NT2/D1 (cell line): ENCODE measurements around the gene MAP3K8.

Source experiments
- DNase-seq: peaks from one replicate; pipeline ENCODE4 v3.0.0-alpha.2; 2011; ENCODE audit warnings: low read depth, low spot score
- H3K27me3 ChIP-seq: 2 replicates; pipeline ENCODE4 v1.6.0; 2011; ENCODE audit warnings: mild to moderate bottlenecking; ENCODE audit not compliant: insufficient read length, insufficient read depth
- H3K36me3 ChIP-seq: 2 replicates; pipeline ENCODE4 v1.6.1; 2011; ENCODE audit warnings: mild to moderate bottlenecking, low read length, mixed read lengths; ENCODE audit not compliant: insufficient read depth, insufficient read length
- H3K4me1 ChIP-seq: 2 replicates; pipeline ENCODE4 v1.5.1; 2011; ENCODE audit not compliant: insufficient read depth, insufficient read length
- H3K4me3 ChIP-seq: 2 replicates; pipeline ENCODE4 v1.5.1; 2011; ENCODE audit warnings: low read depth; ENCODE audit not compliant: insufficient read length
- H3K9ac ChIP-seq: 2 replicates; pipeline ENCODE4 v1.6.0; 2011; ENCODE audit warnings: low read depth; ENCODE audit not compliant: insufficient read length
- H3K9me3 ChIP-seq: 2 replicates; pipeline ENCODE4 v1.5.1; 2011; ENCODE audit warnings: mild to moderate bottlenecking, low read length; ENCODE audit not compliant: insufficient read depth
- SUZ12 ChIP-seq: IDR thresholded peaks from 2 replicates; pipeline ENCODE4 v1.6.1; 2011; ENCODE audit not compliant: insufficient read length, insufficient read depth; ENCODE audit errors: extremely low read depth
- YY1 ChIP-seq: IDR thresholded peaks from 2 replicates; pipeline ENCODE4 v1.6.1; 2011; ENCODE audit not compliant: insufficient read length, insufficient read depth
- ZNF274 ChIP-seq: IDR thresholded peaks from 2 replicates; pipeline ENCODE4 v1.6.1; 2011; ENCODE audit warnings: mild to moderate bottlenecking, low read depth, low read length

Gene MAP3K8

DNA sequence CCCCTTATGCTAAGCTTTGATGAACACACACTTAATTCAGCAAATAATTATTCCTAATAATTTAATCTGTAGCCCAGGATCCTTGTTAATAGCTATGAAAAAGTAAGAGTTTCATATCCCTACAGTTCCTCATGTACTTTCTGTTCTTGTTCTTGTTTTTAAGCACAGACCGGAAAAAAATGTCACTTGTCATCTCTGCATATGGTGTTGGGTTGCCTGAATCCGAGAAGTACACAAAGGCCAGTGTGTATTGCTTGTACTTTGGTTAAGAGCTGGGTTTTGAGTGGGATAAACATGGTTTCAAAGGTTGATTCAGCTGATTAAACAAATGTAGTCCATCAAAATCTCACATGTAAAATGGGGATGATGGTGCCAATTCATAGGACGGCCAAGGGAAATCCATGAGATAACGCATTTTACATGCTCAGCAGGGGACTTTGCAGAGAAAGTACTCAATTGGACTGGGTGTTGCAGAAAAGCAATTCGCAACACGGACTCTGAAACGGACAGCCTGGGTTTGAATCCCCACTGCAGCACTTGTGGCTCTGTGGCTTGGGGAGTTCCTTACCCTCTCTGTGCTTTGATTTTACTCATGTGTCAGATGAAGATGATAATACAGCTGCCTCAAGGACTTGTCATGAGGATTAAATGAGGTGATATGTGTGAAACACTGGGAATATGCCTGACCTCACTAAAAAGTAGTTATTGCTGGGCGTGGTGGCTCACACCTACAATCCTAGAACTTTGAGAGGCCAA lies 71.7 kb downstream of the MAP3K8 start:
- Histone ChIP-seq H3K4me3 (no peak overlapping the region), H3K36me3 (no peaks in the 10 kb centered on the region), H3K4me1 (no peaks in the 10 kb centered on the region), H3K9me3 (no peaks in the 10 kb centered on the region), H3K27me3 (no peaks in the 10 kb centered on the region), H3K9ac (no peak overlapping the region)
- DNase-seq, result no peak
- no peak for TF ChIP-seq SUZ12
- no peak for TF ChIP-seq YY1
- no peak for TF ChIP-seq ZNF274

DNA sequence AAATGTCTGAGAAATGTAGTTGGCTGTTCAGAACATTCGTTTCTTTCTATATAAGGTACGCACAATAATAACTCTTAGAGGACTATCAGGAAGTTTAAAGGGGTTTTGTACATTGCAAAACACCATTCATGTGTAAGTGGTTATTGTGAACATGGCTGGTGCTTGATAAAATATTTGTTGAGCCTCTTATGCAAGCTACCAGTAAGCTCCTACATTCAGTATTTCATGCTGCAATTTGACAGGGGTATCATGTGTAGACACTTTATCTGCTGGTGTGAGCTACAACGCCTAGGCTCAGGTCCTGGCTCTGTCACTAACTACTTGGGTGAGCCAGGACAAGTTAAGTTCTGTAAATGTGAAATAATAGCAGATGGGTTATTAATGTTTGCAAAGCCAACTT lies 75.5 kb downstream of the MAP3K8 start:
- Histone ChIP-seq H3K4me1 (no peaks in the 10 kb centered on the region), H3K9me3 (no peaks in the 10 kb centered on the region)
- no peak for TF ChIP-seq SUZ12
- TF ChIP-seq YY1, result no peak
- no peak for TF ChIP-seq ZNF274

DNA sequence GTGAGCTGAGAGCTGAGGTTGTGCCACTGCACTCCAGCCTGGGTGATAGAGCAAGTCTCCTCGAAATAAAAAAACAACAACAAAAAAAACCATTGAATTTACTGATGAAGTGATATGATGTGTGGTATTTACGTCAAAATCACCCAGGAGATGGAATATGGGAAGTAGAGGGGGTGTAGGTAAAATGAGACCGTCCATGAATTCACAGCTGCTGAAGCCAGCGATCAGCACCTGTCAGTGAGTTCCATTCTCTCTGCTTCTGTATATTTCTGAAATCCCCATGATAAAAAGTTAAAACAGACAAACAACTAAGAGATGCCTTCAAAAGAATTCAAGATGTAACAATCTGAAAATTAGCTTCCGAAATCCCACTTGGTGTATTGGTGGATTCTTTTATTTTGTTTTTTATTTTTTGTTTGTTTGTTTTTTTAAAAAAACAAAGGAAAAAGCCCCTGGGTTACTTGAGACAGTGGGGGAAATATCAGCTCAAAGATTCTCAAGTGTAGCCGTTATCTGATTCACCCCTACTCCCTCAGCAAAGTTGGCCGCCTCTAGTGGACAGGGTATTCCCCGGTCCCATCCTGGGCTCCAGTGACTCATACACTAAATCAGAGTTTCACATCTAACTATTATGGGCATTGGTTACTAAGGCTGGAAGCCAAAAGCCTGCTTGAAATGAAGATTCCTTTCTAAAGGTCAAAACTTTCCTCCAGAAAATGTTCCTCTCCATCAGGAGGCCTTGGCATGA lies 76.4 kb downstream of the MAP3K8 start:
- no peaks in the 10 kb centered on the region for H3K9me3 ChIP-seq
- H3K36me3 ChIP-seq, result no peaks in the 10 kb centered on the region
- no peaks in the 10 kb centered on the region for H3K4me1 ChIP-seq
- H3K4me3 ChIP-seq, result no peak overlapping the region
- no peak for DNase-seq
- H3K27me3 ChIP-seq, result no peaks in the 10 kb centered on the region
- no peak for TF ChIP-seq ZNF274
- no peak for TF ChIP-seq SUZ12
- no peak for TF ChIP-seq YY1
- no peak overlapping the region for H3K9ac ChIP-seq

More for the DNA sequence above, 75.5 kb downstream of the MAP3K8 start:
- Histone ChIP-seq H3K27me3 (no peaks in the 10 kb centered on the region), H3K9ac (no peak overlapping the region), H3K36me3 (no peaks in the 10 kb centered on the region), H3K4me3 (no peak overlapping the region)
- no peak for DNase-seq

DNA sequence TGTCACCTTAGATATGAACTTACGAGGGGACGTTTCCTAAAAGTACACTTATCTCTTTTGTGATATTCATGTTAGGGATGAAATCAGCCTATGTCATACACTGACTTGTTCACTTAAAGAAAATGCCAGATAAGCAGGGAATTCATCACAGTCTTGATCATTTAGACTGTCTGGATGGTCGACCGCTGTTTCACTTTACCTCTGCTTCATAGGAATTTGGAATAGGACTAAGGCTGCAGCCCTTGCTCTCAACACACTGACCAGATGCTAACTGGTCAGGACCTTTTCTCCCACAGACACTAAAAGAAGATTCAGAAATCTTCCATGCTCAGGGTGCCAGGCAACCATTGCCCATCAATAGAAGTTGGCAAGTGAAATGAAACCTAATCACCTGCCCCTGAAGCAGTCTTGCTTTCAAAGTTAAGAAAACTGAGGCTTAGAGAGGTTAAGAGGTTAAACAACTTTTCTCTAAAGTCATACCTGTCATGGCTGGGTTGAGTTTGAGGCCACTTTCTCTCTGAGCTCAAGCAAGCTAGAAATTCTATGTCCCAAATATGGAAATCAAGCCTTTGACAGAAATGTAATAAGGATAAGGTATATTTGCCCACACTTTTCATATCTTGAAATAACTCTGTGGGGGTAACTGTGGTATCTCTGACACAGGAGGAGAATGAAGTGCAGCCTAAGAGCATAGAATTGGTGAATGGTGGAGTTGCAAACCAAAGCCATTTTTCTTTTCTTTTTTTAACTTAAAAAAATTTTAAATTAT lies 77.1 kb downstream of the MAP3K8 start:
- Histone ChIP-seq H3K4me1 (no peaks in the 10 kb centered on the region), H3K9me3 (no peaks in the 10 kb centered on the region), H3K9ac (no peak overlapping the region), H3K4me3 (no peak overlapping the region), H3K36me3 (no peaks in the 10 kb centered on the region), H3K27me3 (no peaks in the 10 kb centered on the region)
- no peak for DNase-seq
- no peak for TF ChIP-seq ZNF274
